Measurements from ENCODE around the gene ERAS.

ERAS gene

DNA sequence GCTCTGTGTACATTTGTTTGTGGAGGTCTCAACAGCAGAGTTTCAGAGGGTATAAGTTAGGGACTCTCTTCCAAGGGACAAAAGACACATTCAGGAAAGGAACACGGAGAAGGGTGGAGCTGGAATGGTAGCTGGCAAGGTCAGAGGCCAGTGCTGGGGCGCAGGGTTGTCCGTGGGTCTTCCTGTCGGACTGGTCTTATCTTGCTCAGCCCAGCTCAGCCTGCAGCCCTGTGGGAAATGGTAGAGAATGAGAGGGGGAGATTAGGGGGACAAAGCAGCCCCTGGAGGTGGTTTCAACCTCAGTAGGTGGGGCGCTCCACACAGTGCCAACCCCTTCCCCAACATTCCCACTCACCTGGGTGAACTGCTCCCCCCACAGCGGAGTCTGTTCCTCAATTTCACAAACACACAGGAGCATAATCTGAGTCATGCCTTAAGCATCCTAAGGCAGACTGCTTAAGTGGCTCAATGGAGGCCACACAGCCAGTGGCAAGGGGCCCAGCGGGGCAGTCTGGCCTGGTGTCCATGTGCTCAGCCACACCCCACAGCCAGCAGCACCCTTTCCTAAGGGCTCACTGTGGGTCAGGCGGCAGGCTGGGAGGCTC lies 31.3 kb upstream of the ERAS start:
- peak; percentile 65 to 69 for DNase-seq (ENCODE audit: low read depth in 2 of 2)
- TF ChIP-seq, protein P1, sequence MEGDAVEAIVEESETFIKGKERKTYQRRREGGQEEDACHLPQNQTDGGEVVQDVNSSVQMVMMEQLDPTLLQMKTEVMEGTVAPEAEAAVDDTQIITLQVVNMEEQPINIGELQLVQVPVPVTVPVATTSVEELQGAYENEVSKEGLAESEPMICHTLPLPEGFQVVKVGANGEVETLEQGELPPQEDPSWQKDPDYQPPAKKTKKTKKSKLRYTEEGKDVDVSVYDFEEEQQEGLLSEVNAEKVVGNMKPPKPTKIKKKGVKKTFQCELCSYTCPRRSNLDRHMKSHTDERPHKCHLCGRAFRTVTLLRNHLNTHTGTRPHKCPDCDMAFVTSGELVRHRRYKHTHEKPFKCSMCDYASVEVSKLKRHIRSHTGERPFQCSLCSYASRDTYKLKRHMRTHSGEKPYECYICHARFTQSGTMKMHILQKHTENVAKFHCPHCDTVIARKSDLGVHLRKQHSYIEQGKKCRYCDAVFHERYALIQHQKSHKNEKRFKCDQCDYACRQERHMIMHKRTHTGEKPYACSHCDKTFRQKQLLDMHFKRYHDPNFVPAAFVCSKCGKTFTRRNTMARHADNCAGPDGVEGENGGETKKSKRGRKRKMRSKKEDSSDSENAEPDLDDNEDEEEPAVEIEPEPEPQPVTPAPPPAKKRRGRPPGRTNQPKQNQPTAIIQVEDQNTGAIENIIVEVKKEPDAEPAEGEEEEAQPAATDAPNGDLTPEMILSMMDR (IDR thresholded peaks at IDR 0.05; ENCODE audit: low read depth, low read length) = no peak
- no peak overlapping the region for H3K4me3 ChIP-seq (replicated peaks in 1 of 2; ENCODE audit: low read depth in 2 of 2, low read length in 2 of 2)

DNA sequence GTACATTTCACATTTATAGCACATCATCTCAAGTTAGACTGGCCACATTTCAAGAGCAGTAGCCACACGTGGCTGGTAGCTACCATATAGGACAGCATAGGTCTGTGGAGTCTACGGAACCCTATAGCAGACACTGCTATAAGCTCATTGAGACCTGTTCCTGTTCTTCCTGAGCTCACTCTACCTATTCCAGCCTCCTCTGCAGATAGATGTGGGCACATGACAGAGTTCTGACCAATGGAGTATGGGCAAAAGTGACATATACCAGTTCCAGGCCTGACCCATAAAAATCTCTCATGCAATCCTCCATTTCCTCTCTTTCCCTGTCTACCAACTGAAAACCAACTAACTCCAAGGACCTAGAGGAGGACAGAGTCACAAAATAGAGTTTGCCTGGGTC lies 28.0 kb upstream of the ERAS start:
- no peak overlapping the region for H3K4me3 ChIP-seq (replicated peaks in 1 of 2; ENCODE audit: low read depth in 2 of 2, low read length in 2 of 2)
- TF ChIP-seq, protein P1 (IDR thresholded peaks at IDR 0.05; ENCODE audit: low read depth, low read length) = no peak
- no peak for DNase-seq (ENCODE audit: low read depth in 2 of 2)

DNA sequence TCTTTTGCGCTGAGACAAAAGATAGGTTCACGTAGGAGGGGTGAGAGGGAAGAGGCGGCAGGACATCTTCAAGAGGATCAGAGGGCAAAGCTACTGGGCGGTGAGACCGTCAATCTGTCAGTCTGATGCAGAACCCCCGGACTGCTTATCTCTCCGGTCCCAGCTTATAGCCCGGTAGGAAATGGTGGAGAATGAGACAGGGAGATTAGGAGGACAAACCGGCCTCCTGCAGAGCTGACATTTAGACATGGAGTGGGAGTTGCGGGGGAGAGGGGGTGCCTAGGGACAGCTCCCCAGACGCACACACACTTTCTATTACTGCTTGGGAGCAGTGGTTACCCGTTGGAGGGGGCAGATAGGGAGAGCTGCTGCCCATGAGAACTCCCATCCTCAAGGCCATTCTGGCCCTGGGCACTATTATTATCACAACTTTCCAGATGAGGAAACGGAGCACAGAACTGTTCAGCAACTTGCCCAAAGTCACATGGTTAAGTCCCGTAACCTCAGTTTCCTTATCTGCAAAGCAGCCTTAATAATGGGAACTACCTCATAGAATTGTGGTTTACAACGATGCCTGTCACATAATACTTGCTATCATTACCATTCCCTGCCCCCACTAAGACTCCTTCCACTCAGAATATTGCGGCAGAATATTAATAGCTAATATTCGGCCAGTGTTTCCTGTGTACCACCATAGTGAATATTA lies 25.6 kb upstream of the ERAS start:
- H3K4me3 ChIP-seq (replicated peaks in 1 of 2; ENCODE audit: low read depth in 2 of 2, low read length in 2 of 2) = peak overlapping the region; percentile 57 to 71
- no peak for DNase-seq (ENCODE audit: low read depth in 2 of 2)
- TF ChIP-seq, protein P1 (IDR thresholded peaks at IDR 0.05; ENCODE audit: low read depth, low read length) = no peak

DNA sequence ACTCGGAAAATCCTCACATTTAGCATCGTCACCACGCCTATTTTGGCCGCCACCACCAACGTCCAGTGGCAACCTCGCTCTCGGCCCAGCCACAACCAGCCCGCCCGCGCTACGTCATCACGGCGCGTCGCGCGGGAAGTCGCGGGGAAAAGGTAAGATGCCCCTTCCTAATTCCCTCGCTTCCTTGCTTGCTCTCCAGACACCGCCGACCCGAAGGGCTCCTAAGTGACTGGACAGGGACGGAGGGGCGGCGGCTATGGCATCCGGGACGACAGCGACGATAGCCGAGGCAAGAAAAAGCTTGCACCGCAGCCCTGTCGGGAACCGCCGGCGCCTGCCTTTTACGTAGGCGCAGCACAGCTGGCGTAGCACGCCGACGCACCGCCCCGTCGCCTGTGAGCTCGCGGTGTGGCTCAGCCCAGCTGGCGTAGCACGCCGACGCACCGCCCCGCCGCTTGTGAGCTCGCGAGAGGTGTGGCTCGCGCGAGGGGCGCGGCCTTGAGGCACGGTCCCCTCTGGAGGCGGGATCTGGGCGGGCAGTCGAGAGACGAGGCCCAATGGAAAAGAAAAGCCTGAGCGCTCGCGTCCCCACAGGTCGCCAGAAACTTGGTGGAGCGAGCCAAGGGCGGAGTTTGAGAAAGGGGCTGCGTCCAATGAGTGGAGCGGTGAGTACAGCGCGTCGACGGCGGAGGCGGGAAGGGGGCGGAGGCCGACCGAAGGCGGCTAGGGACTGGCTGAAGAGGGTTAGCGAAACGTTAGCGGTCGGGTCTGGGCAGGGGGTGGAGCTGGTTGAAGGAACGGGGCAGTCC lies 24.8 kb upstream of the ERAS start, which contains the start of gene HDAC6:
HDAC6 (plus strand) TSS at position 788 of the 809 bp plus-strand sequence. CDS start 626 bp downstream, outside the sequence.
- DNase-seq (ENCODE audit: low read depth in 2 of 2) = peak; percentile 98 to 99
- TF ChIP-seq, protein P1 (IDR thresholded peaks at IDR 0.05; ENCODE audit: low read depth, low read length) = no peak
- H3K4me3 ChIP-seq (replicated peaks in 1 of 2; ENCODE audit: low read depth in 2 of 2, low read length in 2 of 2) = peak within 1 kb of the TSS; percentile 57 to 71

DNA sequence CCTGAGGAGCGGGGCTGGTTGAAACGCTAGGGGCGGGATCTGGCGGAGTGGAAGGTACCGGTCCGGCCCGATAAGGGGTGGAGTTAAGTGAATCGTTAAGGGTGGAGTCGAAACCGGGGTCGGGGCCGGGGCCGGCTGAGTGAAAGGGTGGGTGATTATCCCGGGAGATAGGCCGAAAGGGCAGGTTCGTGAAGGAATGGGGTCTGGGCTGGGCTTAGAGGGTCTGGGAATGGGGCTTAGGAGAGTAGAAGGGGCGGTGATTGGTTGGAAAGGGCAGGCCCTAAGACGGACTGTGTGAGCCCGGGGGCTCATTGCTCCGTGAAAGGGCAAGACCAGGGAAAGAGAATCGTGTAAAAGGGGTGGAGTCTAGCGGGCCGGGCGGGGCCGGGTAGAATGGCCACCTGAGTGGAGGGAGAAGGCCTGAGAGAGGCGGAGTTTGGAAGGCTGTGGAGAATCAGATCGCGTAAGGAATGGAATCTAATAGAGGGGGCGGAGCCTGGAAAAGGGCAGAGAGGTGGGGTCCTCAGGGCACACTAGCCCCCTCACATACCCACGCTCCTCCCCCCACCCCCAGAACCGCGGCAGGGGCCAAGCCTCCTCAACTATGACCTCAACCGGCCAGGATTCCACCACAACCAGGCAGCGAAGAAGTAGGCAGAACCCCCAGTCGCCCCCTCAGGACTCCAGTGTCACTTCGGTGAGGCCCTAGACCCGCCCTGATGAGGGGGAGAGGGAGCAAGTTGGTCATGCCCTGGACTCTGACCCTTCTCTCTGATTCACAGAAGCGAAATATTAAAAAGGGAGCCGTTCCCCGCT lies 24.0 kb upstream of the ERAS start:
- peak overlapping the region; percentile 56 to 68 for H3K4me3 ChIP-seq (replicated peaks in 1 of 2; ENCODE audit: low read depth in 2 of 2, low read length in 2 of 2)
- TF ChIP-seq, protein P1 (IDR thresholded peaks at IDR 0.05; ENCODE audit: low read depth, low read length) = no peak
- DNase-seq (ENCODE audit: low read depth in 2 of 2) = peak; percentile 81 to 85

DNA sequence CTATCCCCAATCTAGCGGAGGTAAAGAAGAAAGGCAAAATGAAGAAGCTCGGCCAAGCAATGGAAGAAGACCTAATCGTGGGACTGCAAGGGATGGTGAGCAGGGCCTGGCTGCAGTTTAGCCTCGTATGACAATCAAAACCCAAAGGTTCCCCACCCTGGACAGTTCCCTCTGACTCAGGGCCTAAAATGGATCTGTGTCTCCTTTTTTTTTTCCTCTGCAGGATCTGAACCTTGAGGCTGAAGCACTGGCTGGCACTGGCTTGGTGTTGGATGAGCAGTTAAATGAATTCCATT lies 23.5 kb upstream of the ERAS start:
- H3K4me3 ChIP-seq (replicated peaks in 1 of 2; ENCODE audit: low read depth in 2 of 2, low read length in 2 of 2) = peak overlapping the region; percentile 56 to 68
- TF ChIP-seq, protein P1 (IDR thresholded peaks at IDR 0.05; ENCODE audit: low read depth, low read length) = no peak
- peak; percentile 0 to 3 for DNase-seq (ENCODE audit: low read depth in 2 of 2)

Data from cardiac fibroblast (primary cell).